Left lung (tissue), 10 donors: ENCODE measurements around the gene POU6F2. TPM values are rescaled to one million over a fixed set of nuclear protein-coding genes. Genes with fewer than 3 reads are reported as not detected.

Source experiments
- ATAC-seq: fragments of 200-7000 bp; cut with Tn5 transposase; one replicate; pipeline ENCODE4 v1.9.1; 2020; ENCODE audit warnings: moderate library complexity
- DNase-seq, 4 donors: peaks; one replicate each; pipeline ENCODE4 v3.0.0-alpha.2; 2013 to 2020
- H3K27ac ChIP-seq, 2 donors: fragments of 200-600 bp; sonication (generic) in 1 of 2; one replicate each; pipeline versions ENCODE4 v1.5.0 to v1.8.0; 2020 to 2021
- H3K27me3 ChIP-seq, 2 donors: fragments of 200-600 bp; sonication (generic) in 1 of 2; one replicate each; pipeline versions ENCODE4 v1.5.0 to v1.8.0; 2020 to 2021
- H3K36me3 ChIP-seq, 2 donors: fragments of 200-600 bp; sonication (generic) in 1 of 2; one replicate each; pipeline versions ENCODE4 v1.5.0 to v1.8.0; 2020 to 2021
- H3K4me1 ChIP-seq, 2 donors: fragments of 200-600 bp; one replicate each; pipeline ENCODE4 v1.8.0; 2021
- H3K4me3 ChIP-seq, 2 donors: fragments of 200-600 bp; sonication (generic) in 1 of 2; one replicate each; pipeline versions ENCODE4 v1.5.0 to v1.8.0; 2020 to 2021; ENCODE audit warnings: mild to moderate bottlenecking in 1 of 2
- H3K9me3 ChIP-seq, 2 donors: fragments of 200-600 bp; sonication (generic) in 1 of 2; one replicate each; pipeline versions ENCODE4 v1.5.0 to v1.8.0; 2020 to 2021
- CTCF ChIP-seq, 2 donors: fragments of 200-600 bp; sonication (generic) in 1 of 2; IDR thresholded peaks; one replicate each; pipeline versions ENCODE4 v1.5.0 to v1.8.0; 2021; ENCODE audit warnings: antibody characterized with exemption in 2 of 2
- intact Hi-C, 2 donors: fragments of 100-400 bp; cut with DNase I; formaldehyde crosslinking; loops; one replicate each; pipeline versions ENCODE4 v1.11.2 to v1.14.2; 2022
- polyA plus RNA-seq, 6 donors: library from polyadenylated mRNA; unstranded; fragments of 120-200 nt; gene quantifications; one replicate each; pipeline ENCODE4 v1.2.1, GENCODE V29; 2013; ENCODE audit not compliant: insufficient read length in 6 of 6
- total RNA-seq, 2 donors: library from RNA; stranded (reverse); fragmentation: NEBNext Ultra II Directional; extraction: Animal tissue kit (Norgen Biotek cat#: 25700); gene quantifications; one replicate each; pipeline ENCODE4 v1.2.1, GENCODE V29; 2021
- donor health status: DM: no; HTN: yes; CAD: no.
- donor health status: DM: no; HTN: no; CAD: no.

The POU6F2 gene
- total and polyA plus RNA-seq, 8 donors = 0.08 to 0.32 (median 0.18) TPM; not detected in 3

- no peak for TF ChIP-seq CTCF (IDR thresholded peaks at IDR 0.05)
- intact Hi-C loops = no loop called here
Measured at GRCh38 chr7:39158367-39158766, 180.7 kb downstream of the POU6F2 start.

GRCh38 chr7:39161903-39162302 lies 184.2 kb downstream of the POU6F2 start:
- Histone ChIP-seq H3K36me3 (no peaks in the 10 kb centered on the region), H3K4me3 (no peak overlapping the region), H3K9me3 (no peaks in the 10 kb centered on the region), H3K27ac (no peak overlapping the region), H3K27me3 (no peaks in the 10 kb centered on the region), H3K4me1 (no peaks in the 10 kb centered on the region)
- intact Hi-C loops = no loop called here
- no peak for DNase-seq
- TF ChIP-seq CTCF (IDR thresholded peaks at IDR 0.05) = no peak
- no peak for ATAC-seq

More at GRCh38 chr7:39158367-39158766, 180.7 kb downstream of the POU6F2 start:
- Histone ChIP-seq H3K27ac (no peak overlapping the region), H3K27me3 (no peaks in the 10 kb centered on the region), H3K4me1 (no peaks in the 10 kb centered on the region), H3K4me3 (no peak overlapping the region), H3K9me3 (no peaks in the 10 kb centered on the region), H3K36me3 (no peaks in the 10 kb centered on the region)
- DNase-seq = no peak
- ATAC-seq = no peak

GRCh38 chr7:39164887-39165286 lies 187.2 kb downstream of the POU6F2 start:
- H3K36me3 ChIP-seq = no peaks in the 10 kb centered on the region
- intact Hi-C loops = no loop called here
- no peak overlapping the region for H3K4me3 ChIP-seq
- no peaks in the 10 kb centered on the region for H3K27me3 ChIP-seq
- no peak for ATAC-seq
- no peak for DNase-seq
- H3K27ac ChIP-seq = no peak overlapping the region
- TF ChIP-seq CTCF (IDR thresholded peaks at IDR 0.05) = no peak
- no peaks in the 10 kb centered on the region for H3K4me1 ChIP-seq
- no peaks in the 10 kb centered on the region for H3K9me3 ChIP-seq

GRCh38 chr7:39168403-39169098 lies 190.8 kb downstream of the POU6F2 start:
- Histone ChIP-seq H3K9me3 (no peaks in the 10 kb centered on the region), H3K27ac (no peak overlapping the region), H3K4me3 (no peak overlapping the region), H3K27me3 (no peaks in the 10 kb centered on the region), H3K36me3 (no peaks in the 10 kb centered on the region), H3K4me1 (no peaks in the 10 kb centered on the region)
- TF ChIP-seq CTCF (IDR thresholded peaks at IDR 0.05) = no peak
- DNase-seq = no peak
- ATAC-seq = no peak
- intact Hi-C loops = no loop called here

GRCh38 chr7:39172137-39172536 lies 194.4 kb downstream of the POU6F2 start:
- no peak overlapping the region for H3K27ac ChIP-seq
- no peaks in the 10 kb centered on the region for H3K9me3 ChIP-seq
- ATAC-seq (peak; percentile 47), DNase-seq (no peak)
- H3K36me3 ChIP-seq = no peaks in the 10 kb centered on the region
- no peaks in the 10 kb centered on the region for H3K27me3 ChIP-seq
- intact Hi-C loops = no loop called here
- H3K4me3 ChIP-seq = no peak overlapping the region
- no peaks in the 10 kb centered on the region for H3K4me1 ChIP-seq
- TF ChIP-seq CTCF (IDR thresholded peaks at IDR 0.05) = no peak
